HuH-7 (cell line): ENCODE results near the gene CDK14.
"Not testable (repeated sequence)": the region's sequence is repeated elsewhere in the genome, so short reads cannot be mapped to it uniquely, and the experiment has no call there.

ENCODE experiments used
- DNase-seq: peaks from one replicate; pipeline ENCODE4 v3.0.0; 2011; ENCODE audit warnings: low spot score

Gene CDK14

GRCh38 chr7:90804370-90804769 lies 208.2 kb downstream of the CDK14 start:
- no peak for DNase-seq

GRCh38 chr7:90815552-90815951 lies 219.4 kb downstream of the CDK14 start:
- DNase-seq = not testable (repeated sequence)

GRCh38 chr7:90816511-90817142 lies 220.5 kb downstream of the CDK14 start:
- DNase-seq = no peak

GRCh38 chr7:90817151-90817550 lies 221.0 kb downstream of the CDK14 start:
- DNase-seq = no peak

- DNase-seq = no peak
Measured at GRCh38 chr7:90817846-90818245, 221.7 kb downstream of the CDK14 start.

GRCh38 chr7:90818341-90818740 lies 222.2 kb downstream of the CDK14 start:
- DNase-seq = no peak

DNA sequence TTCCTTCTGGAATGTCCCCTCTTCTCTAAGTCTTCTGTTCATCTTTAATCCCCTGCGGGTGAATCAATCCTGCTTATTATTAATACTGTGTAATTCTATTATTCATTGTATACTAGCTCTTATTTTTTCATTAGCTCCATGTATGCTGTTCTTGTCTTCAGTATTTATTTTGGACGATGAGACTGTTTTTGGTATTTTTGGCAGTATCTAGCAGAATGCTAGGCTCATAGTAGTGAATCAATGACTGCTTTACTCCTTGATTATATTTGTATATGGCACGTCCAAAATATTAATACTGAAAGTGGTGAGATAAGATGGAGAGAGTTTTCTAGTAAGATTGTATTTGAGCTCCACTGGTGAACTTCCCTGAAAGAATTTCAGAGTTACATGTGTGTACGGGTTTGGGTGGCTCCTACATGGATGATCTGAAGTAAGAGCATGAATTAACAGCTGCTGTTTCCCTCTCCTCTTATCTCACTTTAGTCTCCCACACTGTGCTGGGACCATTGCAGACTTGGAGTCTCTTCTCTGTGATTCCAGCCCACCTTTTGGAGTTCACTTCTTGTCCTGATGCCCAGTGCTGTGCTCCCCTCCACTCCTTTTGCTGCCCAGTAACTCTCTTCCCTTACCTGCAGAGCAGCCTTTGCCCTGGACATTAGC lies 226.0 kb downstream of the CDK14 start:
- no peak for DNase-seq

GRCh38 chr7:90824386-90825307 lies 228.5 kb downstream of the CDK14 start:
- no peak for DNase-seq

- DNase-seq = no peak
Measured at GRCh38 chr7:90825779-90826178, 229.7 kb downstream of the CDK14 start.

DNA sequence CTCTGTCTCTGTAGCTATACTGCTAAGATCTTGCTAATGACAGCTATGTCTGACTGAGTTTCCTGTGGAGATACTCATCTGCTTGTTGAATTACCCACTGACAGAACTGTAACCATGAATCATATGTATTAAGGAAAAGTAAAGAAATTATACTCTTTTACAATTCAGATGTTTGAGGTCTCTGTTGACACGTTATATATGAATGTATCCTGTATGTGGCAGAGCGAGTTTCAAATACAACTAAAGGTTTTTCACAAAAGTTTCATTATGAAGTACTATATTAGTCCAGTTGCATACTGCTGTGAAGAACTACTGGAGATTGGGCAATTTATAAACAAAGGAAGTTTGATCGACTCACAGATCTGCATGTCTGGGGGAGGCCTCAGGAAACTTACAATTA lies 232.5 kb downstream of the CDK14 start:
- DNase-seq = no peak

DNA sequence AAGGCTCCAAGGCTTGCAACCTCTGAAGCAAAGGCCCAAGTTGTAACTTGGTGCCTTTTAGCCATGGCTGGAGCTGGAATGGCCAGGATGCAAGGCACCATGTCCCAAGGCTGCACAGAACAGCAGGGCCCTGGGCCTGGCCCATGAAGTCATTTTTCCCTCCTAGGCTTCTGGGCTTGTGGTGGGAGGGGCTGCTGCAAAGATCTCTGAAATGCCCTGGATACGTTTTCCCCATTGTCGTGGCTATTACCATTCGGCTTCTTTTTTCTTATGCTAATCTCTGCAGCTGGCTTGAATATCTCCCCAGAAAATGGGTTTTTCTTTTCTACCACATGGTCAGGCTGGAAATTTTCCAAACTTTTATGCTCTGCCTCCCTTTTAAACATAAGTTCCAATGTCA lies 234.2 kb downstream of the CDK14 start:
- DNase-seq = no peak

- DNase-seq = no peak
Measured at GRCh38 chr7:90832726-90833125, 236.6 kb downstream of the CDK14 start.

DNA sequence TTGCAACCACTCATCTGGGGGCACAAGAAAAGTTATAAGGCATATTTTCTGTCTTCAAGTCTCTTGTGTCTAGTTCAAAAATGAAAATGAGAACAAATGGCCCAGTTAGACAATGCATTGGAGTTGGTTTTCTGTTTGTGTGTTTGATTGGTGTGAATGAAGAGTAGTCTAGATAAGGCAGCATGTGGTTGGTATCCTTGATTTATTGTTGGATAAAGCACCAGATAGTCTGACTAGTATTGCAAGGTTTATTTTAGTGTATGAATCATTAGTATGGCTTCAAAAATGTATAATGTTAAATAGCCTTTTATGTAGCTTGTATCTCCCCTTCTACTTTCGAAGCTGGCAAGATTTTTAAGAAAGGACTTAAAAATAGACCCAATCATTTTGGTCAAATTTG lies 237.3 kb downstream of the CDK14 start:
- no peak for DNase-seq

GRCh38 chr7:90834771-90835170 lies 238.7 kb downstream of the CDK14 start:
- no peak for DNase-seq

- DNase-seq = no peak
Measured at GRCh38 chr7:90835861-90836260, 239.7 kb downstream of the CDK14 start.

DNA sequence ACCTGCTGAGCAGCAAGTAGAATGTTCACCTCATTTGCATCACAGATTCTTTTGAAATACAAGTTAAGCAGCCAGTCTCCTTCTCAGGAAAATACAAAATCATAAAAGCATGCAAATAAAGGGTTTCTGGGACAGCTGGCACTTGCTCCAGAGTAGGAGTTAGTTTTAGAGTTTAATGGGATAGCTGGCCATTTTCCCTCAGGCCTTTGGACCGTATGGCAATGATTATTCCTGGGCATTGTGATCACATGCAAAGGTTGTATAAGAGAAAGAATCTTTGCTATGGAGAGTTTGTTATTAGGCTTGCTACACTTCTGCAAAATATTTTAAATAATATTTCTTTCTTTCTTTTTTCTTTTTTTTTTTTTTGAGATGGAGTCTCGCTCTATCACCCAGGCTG lies 240.8 kb downstream of the CDK14 start:
- DNase-seq = no peak

DNA sequence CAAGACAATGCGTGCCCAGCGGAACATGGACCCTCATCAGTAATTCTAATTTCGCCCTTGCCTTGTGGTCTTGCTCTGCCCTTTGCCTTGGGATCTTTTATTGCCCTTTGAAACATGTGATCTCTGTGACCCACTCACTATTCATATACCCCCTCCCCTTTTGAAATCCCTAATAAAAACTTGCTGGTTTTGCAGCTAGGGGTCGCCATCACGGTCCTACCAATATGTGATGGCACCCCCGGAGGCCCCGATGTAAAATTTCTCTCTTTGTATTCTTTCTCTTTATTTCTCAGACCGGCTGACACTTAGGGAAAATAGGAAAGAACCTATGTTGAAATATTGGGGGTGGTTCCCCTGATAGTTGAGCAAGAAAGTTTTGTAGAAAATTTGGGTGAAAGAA lies 242.7 kb downstream of the CDK14 start:
- no peak for DNase-seq

- no peak for DNase-seq
Measured at GRCh38 chr7:90839316-90839715, 243.2 kb downstream of the CDK14 start.

- DNase-seq = no peak
Measured at GRCh38 chr7:90839727-90840291, 243.7 kb downstream of the CDK14 start.

DNA sequence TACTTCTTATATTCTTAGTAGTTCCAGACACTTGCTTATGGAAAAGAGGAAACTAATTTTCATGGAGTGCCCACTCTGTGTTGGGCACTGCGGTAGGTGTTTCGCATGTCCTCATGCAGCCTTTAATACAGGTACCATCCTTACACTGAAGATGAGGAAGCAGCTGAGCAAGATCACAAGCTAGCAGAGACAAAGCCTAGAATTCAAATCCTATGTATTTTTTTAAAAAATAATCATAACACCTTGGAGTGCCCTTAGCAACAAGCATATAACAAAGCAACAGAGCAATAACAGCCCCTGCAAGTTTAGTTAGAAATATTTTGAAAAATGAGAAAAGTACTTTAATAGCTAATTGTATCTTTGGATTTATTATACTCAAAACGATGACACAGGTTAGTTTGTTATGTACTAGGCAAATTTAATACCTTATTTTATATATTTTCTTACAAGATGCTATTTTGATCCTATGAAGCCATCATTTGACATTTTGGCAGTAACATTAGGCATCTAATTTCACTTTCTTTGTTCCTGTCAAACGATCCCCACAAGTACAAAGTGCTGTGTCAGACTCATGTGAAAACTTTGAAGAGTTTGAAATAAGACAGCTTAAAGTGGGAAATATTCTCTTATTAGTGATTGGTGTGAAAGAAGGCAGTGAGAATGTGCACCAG lies 245.8 kb downstream of the CDK14 start:
- DNase-seq = no peak

DNA sequence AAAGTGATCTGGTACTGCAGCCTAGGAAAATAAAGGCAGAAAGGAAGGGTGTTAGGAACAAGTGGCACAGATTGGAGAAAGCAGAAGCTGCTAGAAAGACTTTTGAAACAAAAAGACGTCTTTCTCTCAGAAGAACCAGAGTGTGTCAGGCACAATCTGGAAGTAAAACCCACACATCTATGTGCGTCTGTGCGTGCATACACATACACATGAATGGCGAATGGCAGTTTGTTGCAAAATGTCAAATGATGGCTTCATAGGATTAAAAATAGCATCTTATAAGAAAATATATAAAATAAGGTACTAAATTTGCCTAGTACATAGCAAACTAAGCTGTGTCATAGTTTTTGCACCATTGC lies 246.3 kb downstream of the CDK14 start:
- DNase-seq = no peak

GRCh38 chr7:90843472-90843871 lies 247.4 kb downstream of the CDK14 start:
- DNase-seq = no peak
